Heart left ventricle (tissue), 16 donors: Measurements from ENCODE around the gene FBXO9. TPM values are rescaled to one million over a fixed set of nuclear protein-coding genes. Genes with fewer than 3 reads are reported as not detected.

ENCODE experiments used
- ATAC-seq, 4 donors: fragments of 200-7000 bp; cut with Tn5 transposase; one replicate each; pipeline ENCODE4 v1.9.1; 2020 to 2022; ENCODE audit warnings: moderate library complexity in 4 of 4, mild to moderate bottlenecking in 3 of 4, moderate number of reproducible peaks in 1 of 4
- DNase-seq, 5 donors: peaks; one replicate each; pipeline ENCODE4 v3.0.0-alpha.2; 2020
- H3K27ac ChIP-seq, 12 donors: fragments of 200-600 bp; sonication (generic) in 4 of 12; one replicate each; pipeline versions ENCODE4 v1.5.0 to v1.8.0; 2016 to 2022; ENCODE audit warnings: mild to moderate bottlenecking in 2 of 12
- H3K27me3 ChIP-seq, 9 donors: fragments of 200-600 bp; sonication (generic) in 2 of 9; one replicate each; pipeline versions ENCODE4 v1.5.1 to v1.8.0; 2016 to 2022; ENCODE audit warnings: mild to moderate bottlenecking in 3 of 9
- H3K36me3 ChIP-seq, 9 donors: fragments of 200-600 bp; sonication (generic) in 2 of 9; one replicate each; pipeline versions ENCODE4 v1.5.0 to v1.8.0; 2018 to 2022; ENCODE audit warnings: mild to moderate bottlenecking in 2 of 9
- H3K4me1 ChIP-seq, 12 donors: fragments of 200-600 bp; sonication (generic) in 4 of 12; one replicate each; pipeline versions ENCODE4 v1.5.0 to v1.8.0; 2016 to 2022; ENCODE audit warnings: mild to moderate bottlenecking in 3 of 12
- H3K4me3 ChIP-seq, 12 donors: fragments of 200-600 bp; sonication (generic) in 4 of 12; one replicate each; pipeline versions ENCODE4 v1.5.0 to v1.8.0; 2017 to 2022; ENCODE audit warnings: mild to moderate bottlenecking in 9 of 12, moderate library complexity in 4 of 12
- H3K9me3 ChIP-seq, 12 donors: fragments of 200-600 bp; sonication (generic) in 4 of 12; one replicate each; pipeline versions ENCODE4 v1.5.0 to v1.8.0; 2016 to 2022; ENCODE audit warnings: mild to moderate bottlenecking in 1 of 12
- CTCF ChIP-seq, 12 donors: fragments of 200-600 bp; sonication (generic) in 4 of 12; IDR thresholded peaks; one replicate each; pipeline versions ENCODE4 v1.5.0 to v1.8.0; 2018 to 2022; ENCODE audit warnings: antibody characterized with exemption in 12 of 12, mild to moderate bottlenecking in 5 of 12
- POLR2A ChIP-seq, 2 donors: fragments of 450-650 bp; IDR thresholded peaks; one replicate each; pipeline ENCODE4 v1.6.1; 2017; ENCODE audit warnings: antibody characterized with exemption in 2 of 2, mild to moderate bottlenecking in 2 of 2, moderate library complexity in 2 of 2
- WGBS, 4 donors: extraction: QIAGEN DNeasy Blood & Tissue Kit in 2 of 4; methylation state at CpG; one replicate each; pipeline versions ENCODE4 v1.1.5 to v1.1.7; 2013 to 2018; 5-methylcytosine and 5-hydroxymethylcytosine counted together
- intact Hi-C, 10 donors: fragments of 100-400 bp; cut with DNase I; formaldehyde crosslinking; loops; one replicate each; pipeline versions ENCODE4 v1.11.1 to v1.14.2; 2022
- polyA plus RNA-seq, 2 donors: library from polyadenylated mRNA; stranded (reverse); fragments of 200-250 nt; gene quantifications; one replicate each; pipeline ENCODE4 v1.2.3, GENCODE V29; 2013
- total RNA-seq, 9 donors: library from RNA; depleted of rRNA in 2 of 9; stranded (reverse); fragments of >200 nt in 2 of 9; fragmentation: NEBNext Ultra II Directional in 3 of 9; extraction: Animal tissue kit (Norgen Biotek cat#: 25700) in 3 of 9; gene quantifications; one replicate each; pipeline versions ENCODE4 v1.1.0 to v1.2.4, GENCODE V29; 2016 to 2023
- donor health status: ischemic (EF 13 %, LVEDD 7.1; RV severe dilation, severe dysfunction).
- donor health status: healthy with polysubstance abuse.
- donor health status: DM: no; HTN: yes; CAD: no.
- donor health status: DM: no; HTN: no; CAD: no.
- donor health status: ischemic (EF 25% LVEDD 6.9; RV normal size, moderate dysfunction).
- donor health status: ischemic (EF 25% LVEDD 5.7; RV mildly dilated, moderate dysfunction).
- donor health status: healthy.
- donor health status: DM: yes; HTN: yes; CAD: no.
- donor health status: ischemic (EF 35%, LVEDD 5.7; RV mildly dilated, moderate dysfunction).
- donor health status: nonischemic (EF 11% LVEDD 7.7; RV severe dilation, severe dysfunction).
- donor health status: DM: yes; HTN: yes; CAD: no.
- donor health status: PGD.
- donor health status: ischemic (EF 29% LVEDD 5.4; RV normal size, mild dysfunction).
- donor health status: nonischemic (EF 23%, LVEDD 6.1; RV moderate dilation, normal function).

The FBXO9 gene
- total and polyA plus RNA-seq, 11 donors, result 9.0 to 98.9 (median 69.7) TPM

- Histone ChIP-seq H3K4me1 (no peaks in the 10 kb centered on the region), H3K4me3 (no peak overlapping the region), H3K9me3 (peaks cover 0 to 7% (median 0%) of the 10 kb centered on the region in 12 donors), H3K36me3 (no peaks in the 10 kb centered on the region), H3K27ac (peak overlapping the region in 1 of 12 donors; percentile 43), H3K27me3 (peaks cover 0 to 3% (median 0%) of the 10 kb centered on the region in 9 donors)
- ATAC-seq, result no peak
- intact Hi-C loops, result no loop called here
- no peak for DNase-seq
- no peak for TF ChIP-seq CTCF (IDR thresholded peaks at IDR 0.05)
- TF ChIP-seq POLR2A (IDR thresholded peaks at IDR 0.05), result no peak
- WGBS, 4 donors, result 41 to 58% (median 46%) methylated on average over 4 of the region's 4 CpGs
Measured at GRCh38 chr6:53113742-53114141, 48.5 kb downstream of the FBXO9 start.

- TF ChIP-seq POLR2A (IDR thresholded peaks at IDR 0.05) (no peak), CTCF (IDR thresholded peaks at IDR 0.05) (no peak)
Measured at GRCh38 chr6:53115113-53115512, 49.9 kb downstream of the FBXO9 start.

GRCh38 chr6:53115741-53116140, 50.5 kb downstream of the FBXO9 start:
- ATAC-seq (no peak), DNase-seq (no peak)
- 75 to 92% (median 89%) methylated on average over 2 of the region's 2 CpGs for WGBS, 4 donors
- TF ChIP-seq POLR2A (IDR thresholded peaks at IDR 0.05) (no peak), CTCF (IDR thresholded peaks at IDR 0.05) (no peak)
- no peaks in the 10 kb centered on the region for H3K4me1 ChIP-seq
- H3K9me3 ChIP-seq, result peaks cover 0 to 7% (median 0%) of the 10 kb centered on the region in 12 donors
- no peak overlapping the region for H3K4me3 ChIP-seq
- no peaks in the 10 kb centered on the region for H3K36me3 ChIP-seq
- H3K27ac ChIP-seq, result no peak overlapping the region
- H3K27me3 ChIP-seq, result peaks cover 0 to 3% (median 0%) of the 10 kb centered on the region in 9 donors
- intact Hi-C loops, result no loop called here

More at GRCh38 chr6:53115113-53115512, 49.9 kb downstream of the FBXO9 start:
- Histone ChIP-seq H3K4me1 (no peaks in the 10 kb centered on the region), H3K36me3 (no peaks in the 10 kb centered on the region), H3K27me3 (peaks cover 0 to 3% (median 0%) of the 10 kb centered on the region in 9 donors), H3K9me3 (peaks cover 0 to 7% (median 0%) of the 10 kb centered on the region in 12 donors), H3K4me3 (no peak overlapping the region), H3K27ac (no peak overlapping the region)
- ATAC-seq (no peak), DNase-seq (no peak)
- intact Hi-C loops, result no loop called here
- WGBS, 4 donors, result 98 to 100% (median 99%) methylated on average over 1 of the region's 1 CpG

DNA sequence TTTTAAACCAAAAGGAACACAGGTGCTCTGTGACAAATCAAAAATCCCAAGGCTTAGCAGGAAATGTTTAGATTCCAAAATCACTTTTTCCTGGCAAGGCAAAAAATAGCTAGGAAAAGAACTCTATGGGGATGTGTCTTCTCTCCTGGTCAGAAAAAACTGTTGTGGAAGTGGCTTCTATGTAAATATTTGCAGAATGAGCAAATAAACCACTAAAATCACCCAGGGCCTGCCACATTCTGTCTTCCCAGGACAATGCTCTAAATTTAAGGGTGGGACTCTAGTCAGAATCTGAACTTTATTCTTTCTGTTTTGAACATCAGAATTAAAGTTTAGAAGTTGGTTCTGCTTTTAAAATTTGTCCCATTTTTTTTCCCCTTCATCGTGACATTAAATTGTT, 54.1 kb downstream of the FBXO9 start:
- WGBS, 4 donors, result 90 to 96% (median 95%) methylated on average over 1 of the region's 1 CpG
- Histone ChIP-seq H3K4me1 (no peaks in the 10 kb centered on the region), H3K27ac (peak overlapping the region in 1 of 12 donors; percentile 34), H3K4me3 (no peak overlapping the region), H3K9me3 (peaks cover 0 to 7% (median 0%) of the 10 kb centered on the region in 12 donors), H3K27me3 (peaks cover 0 to 3% (median 0%) of the 10 kb centered on the region in 9 donors), H3K36me3 (no peaks in the 10 kb centered on the region)
- no peak for DNase-seq
- ATAC-seq, result no peak
- no peak for TF ChIP-seq CTCF (IDR thresholded peaks at IDR 0.05)
- TF ChIP-seq POLR2A (IDR thresholded peaks at IDR 0.05), result no peak
- intact Hi-C loops, result no loop called here
